Astrocyte (in vitro differentiated cells and primary cell): Measurements from ENCODE around the gene HMOX2.

Experiments used
- EZH2 ChIP-seq: IDR thresholded peaks from 2 replicates; pipeline ENCODE4 v1.6.1; 2012; ENCODE audit warnings: mild to moderate bottlenecking, low read length, inconsistent platforms; ENCODE audit not compliant: insufficient read depth
- TF ChIP-seq, protein P1 (sequence below): IDR thresholded peaks from 2 replicates; pipeline ENCODE4 v1.5.1; 2011; ENCODE audit warnings: low read depth, mild to moderate bottlenecking, inconsistent platforms, low read length, moderate library complexity; ENCODE audit not compliant: insufficient read depth

DNA sequence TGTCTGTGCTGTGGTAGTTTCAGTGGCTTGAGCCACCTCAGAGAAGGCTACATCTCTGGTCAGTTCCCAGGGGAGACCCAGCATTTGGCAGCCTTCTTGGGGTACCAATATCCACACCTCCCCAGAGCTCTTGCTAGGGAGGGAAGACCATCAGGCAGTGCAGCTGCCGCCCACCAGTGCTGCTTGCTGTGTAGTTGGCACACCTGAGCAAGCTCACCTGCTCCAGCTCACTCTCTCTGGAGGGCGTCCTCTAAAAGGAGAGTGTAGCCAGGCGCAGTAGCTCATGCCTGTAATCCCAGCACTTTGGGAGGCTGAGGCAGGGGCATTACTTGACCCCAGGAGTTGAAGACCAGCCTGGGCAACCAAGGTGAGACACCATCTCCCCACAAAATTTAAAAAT lies 32.6 kb downstream of the HMOX2 start:
- TF ChIP-seq, protein P1, sequence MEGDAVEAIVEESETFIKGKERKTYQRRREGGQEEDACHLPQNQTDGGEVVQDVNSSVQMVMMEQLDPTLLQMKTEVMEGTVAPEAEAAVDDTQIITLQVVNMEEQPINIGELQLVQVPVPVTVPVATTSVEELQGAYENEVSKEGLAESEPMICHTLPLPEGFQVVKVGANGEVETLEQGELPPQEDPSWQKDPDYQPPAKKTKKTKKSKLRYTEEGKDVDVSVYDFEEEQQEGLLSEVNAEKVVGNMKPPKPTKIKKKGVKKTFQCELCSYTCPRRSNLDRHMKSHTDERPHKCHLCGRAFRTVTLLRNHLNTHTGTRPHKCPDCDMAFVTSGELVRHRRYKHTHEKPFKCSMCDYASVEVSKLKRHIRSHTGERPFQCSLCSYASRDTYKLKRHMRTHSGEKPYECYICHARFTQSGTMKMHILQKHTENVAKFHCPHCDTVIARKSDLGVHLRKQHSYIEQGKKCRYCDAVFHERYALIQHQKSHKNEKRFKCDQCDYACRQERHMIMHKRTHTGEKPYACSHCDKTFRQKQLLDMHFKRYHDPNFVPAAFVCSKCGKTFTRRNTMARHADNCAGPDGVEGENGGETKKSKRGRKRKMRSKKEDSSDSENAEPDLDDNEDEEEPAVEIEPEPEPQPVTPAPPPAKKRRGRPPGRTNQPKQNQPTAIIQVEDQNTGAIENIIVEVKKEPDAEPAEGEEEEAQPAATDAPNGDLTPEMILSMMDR = no peak
- TF ChIP-seq EZH2 = no peak
